HUES6 (cell line): ENCODE results near the gene ARL15.
"Not testable (repeated sequence)": the region's sequence is repeated elsewhere in the genome, so short reads cannot be mapped to it uniquely, and the experiment has no call there.

Experiments
- H3K27ac ChIP-seq: 2 replicates; pipeline ENCODE4 v1.7.0; 2013; ENCODE audit warnings: low read depth, mild to moderate bottlenecking, low read length, inconsistent platforms
- H3K27me3 ChIP-seq: 2 replicates; pipeline ENCODE4 v1.6.1; 2013; ENCODE audit warnings: low read length; ENCODE audit not compliant: control insufficient read depth, insufficient read depth
- H3K36me3 ChIP-seq: 2 replicates; pipeline ENCODE4 v1.6.1; 2013; ENCODE audit warnings: low read length; ENCODE audit not compliant: control insufficient read depth, insufficient read depth
- H3K4me1 ChIP-seq: 2 replicates; pipeline ENCODE4 v1.6.1; 2013; ENCODE audit warnings: low read length; ENCODE audit not compliant: control insufficient read depth, insufficient read depth
- H3K4me3 ChIP-seq: 2 replicates; pipeline ENCODE4 v1.5.1; 2013; ENCODE audit warnings: low read depth, low read length
- H3K9ac ChIP-seq: one replicate; pipeline ENCODE4 v1.6.1; 2013; ENCODE audit warnings: mild to moderate bottlenecking, low read length
- H3K9me3 ChIP-seq: 2 replicates; pipeline ENCODE4 v1.6.1; 2013; ENCODE audit warnings: low read depth, low read length; ENCODE audit not compliant: control insufficient read depth, insufficient read depth

ARL15 gene

DNA sequence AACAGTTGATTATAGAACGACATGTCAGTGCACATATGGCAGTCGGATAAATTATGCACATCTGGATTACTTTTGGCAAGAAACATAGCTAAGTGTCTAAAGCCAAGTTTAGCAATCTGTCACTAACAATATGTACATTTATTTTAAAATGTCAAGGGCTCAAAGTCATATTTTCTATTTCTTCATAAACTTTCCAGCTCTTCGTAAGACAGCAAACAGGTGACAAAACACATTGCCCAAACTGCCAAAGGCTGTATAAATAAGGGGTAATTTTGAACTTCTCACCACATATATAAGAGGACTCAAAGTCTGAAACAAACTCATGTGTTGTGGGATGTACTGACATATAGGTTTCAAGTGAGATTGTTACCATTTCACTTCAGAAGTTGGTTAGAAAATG lies 237.2 kb downstream of the ARL15 start:
- Histone ChIP-seq H3K9ac (no peak overlapping the region), H3K27me3 (no peaks in the 10 kb centered on the region), H3K9me3 (0 out of 2 replicates have a peak, but pooled peaks cover 4% of the 10 kb centered on the region), H3K27ac (no peak overlapping the region), H3K4me1 (peaks cover 4% of the 10 kb centered on the region; the same call in 1 of the 2 replicates), H3K4me3 (no peak overlapping the region), H3K36me3 (no peaks in the 10 kb centered on the region)

DNA sequence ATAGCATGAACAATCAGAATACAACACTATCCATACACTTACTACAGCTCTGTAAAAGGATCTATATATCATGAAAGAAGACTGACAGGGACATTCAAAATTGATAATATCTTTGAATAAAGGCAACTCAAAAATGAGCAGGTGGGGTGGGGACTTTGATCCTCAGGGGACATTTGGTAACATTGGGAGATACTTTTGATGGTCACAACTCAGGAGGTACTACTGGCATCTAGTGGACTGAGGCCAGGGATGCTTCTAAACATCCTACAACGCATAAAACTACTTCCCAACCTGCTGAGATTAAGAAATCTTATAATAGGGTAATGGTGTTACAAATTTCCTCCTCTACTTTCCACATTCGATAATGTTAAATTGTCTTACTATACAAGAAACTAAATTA lies 243.9 kb downstream of the ARL15 start:
- 0 out of 2 replicates have a peak, but pooled peaks cover 4% of the 10 kb centered on the region for H3K9me3 ChIP-seq
- H3K4me1 ChIP-seq, result peaks cover 23% of the 10 kb centered on the region; the same call in 1 of the 2 replicates
- H3K36me3 ChIP-seq, result no peaks in the 10 kb centered on the region

DNA sequence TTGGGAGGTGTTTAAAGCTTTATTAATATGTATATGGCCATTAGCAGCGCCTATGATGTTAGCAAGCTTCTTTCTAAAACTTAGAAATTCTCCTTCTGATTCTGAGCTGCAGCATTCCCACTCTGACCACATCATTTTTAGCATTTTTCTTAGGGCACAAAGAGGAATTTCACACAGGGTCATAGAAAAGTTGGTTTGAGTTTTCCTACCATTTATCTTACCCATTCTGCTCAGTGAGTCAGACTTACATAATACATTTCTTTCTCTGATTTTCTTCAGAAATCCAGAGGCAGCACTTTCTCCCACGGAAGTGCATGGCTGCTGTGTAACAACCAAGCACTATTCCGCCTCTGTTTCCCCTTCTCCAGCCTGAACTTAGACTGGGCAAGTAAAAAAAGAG lies 246.6 kb downstream of the ARL15 start:
- H3K27ac ChIP-seq, result no peak overlapping the region
- no peak overlapping the region for H3K9ac ChIP-seq
- no peaks in the 10 kb centered on the region for H3K27me3 ChIP-seq
- no peak overlapping the region for H3K4me3 ChIP-seq
- peaks cover 23% of the 10 kb centered on the region; the same call in 1 of the 2 replicates for H3K4me1 ChIP-seq
- H3K36me3 ChIP-seq, result no peaks in the 10 kb centered on the region
- no peaks in the 10 kb centered on the region for H3K9me3 ChIP-seq

More for the DNA sequence above, 243.9 kb downstream of the ARL15 start:
- Histone ChIP-seq H3K4me3 (no peak overlapping the region), H3K9ac (no peak overlapping the region), H3K27ac (no peak overlapping the region), H3K27me3 (no peaks in the 10 kb centered on the region)

DNA sequence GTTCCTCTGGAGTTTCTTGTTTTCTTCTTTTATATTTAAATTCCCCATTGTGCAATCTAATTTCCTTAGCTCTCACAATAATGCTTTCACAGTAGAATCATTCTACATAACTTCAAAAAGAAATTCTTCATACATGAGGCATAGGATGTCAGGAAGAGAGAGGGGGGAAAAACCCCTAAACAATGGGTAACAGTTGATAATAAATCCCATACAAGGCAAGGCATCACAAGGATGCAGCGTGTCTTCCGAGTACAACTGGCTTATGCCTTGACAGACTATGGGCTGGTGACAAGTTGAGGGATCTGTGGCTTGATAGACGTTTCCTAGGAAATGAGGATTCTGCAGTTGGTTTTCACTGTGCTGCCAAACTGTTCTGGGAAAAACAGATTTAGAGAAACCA lies 247.4 kb downstream of the ARL15 start:
- H3K36me3 ChIP-seq, result no peaks in the 10 kb centered on the region
- H3K4me1 ChIP-seq, result peaks cover 23% of the 10 kb centered on the region; the same call in 1 of the 2 replicates
- no peak overlapping the region for H3K9ac ChIP-seq
- H3K27me3 ChIP-seq, result no peaks in the 10 kb centered on the region
- H3K9me3 ChIP-seq, result no peaks in the 10 kb centered on the region
- no peak overlapping the region for H3K27ac ChIP-seq
- no peak overlapping the region for H3K4me3 ChIP-seq

DNA sequence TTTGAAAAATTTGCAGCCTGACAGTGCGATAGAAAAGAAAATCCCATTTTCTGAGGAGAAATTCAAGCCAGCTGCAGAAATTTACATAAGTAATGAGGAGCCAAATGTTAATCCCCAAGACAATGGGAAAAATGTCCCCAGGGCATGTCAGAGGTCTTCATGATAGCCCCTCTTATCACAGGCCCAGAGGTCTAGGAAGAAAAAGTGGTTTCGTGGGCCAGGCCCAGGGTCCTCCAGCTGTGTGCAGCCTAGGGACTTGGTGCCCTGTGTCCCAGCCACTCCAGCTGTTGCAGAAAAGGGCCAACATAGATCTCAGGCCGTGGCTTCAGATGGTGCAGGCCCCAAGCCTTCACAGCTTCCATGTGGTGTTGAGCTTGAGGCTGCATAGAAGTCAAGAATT lies 249.5 kb downstream of the ARL15 start:
- H3K9ac ChIP-seq, H3K27ac ChIP-seq, H3K27me3 ChIP-seq, H3K36me3 ChIP-seq, H3K9me3 ChIP-seq, H3K4me3 ChIP-seq: not testable (repeated sequence)
- H3K4me1 ChIP-seq, result peaks cover 19% of the 10 kb centered on the region; the same call in 1 of the 2 replicates

DNA sequence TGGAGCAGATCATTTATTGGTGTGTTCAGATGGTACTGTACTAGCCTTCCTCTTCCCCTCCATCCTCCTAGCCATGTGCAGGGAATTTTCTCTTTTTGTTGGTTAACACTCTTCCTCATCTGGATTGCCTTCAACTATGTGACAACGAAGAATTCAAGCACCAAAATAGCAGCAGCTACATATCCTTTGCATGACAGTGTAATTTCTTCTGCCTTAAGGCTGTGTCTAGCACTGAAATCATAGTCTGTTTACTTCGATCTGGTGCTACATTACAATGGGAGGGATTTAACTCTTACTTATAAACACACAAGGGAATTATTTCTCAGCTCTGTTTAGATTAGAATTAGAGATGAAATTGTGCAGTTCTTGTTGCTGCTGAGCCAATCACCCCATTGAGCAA lies 260.4 kb downstream of the ARL15 start:
- Histone ChIP-seq H3K27ac (no peak overlapping the region), H3K27me3 (no peaks in the 10 kb centered on the region), H3K9ac (no peak overlapping the region), H3K36me3 (no peaks in the 10 kb centered on the region), H3K9me3 (no peaks in the 10 kb centered on the region), H3K4me3 (no peak overlapping the region), H3K4me1 (peaks cover 11% of the 10 kb centered on the region; the same call in 1 of the 2 replicates)

DNA sequence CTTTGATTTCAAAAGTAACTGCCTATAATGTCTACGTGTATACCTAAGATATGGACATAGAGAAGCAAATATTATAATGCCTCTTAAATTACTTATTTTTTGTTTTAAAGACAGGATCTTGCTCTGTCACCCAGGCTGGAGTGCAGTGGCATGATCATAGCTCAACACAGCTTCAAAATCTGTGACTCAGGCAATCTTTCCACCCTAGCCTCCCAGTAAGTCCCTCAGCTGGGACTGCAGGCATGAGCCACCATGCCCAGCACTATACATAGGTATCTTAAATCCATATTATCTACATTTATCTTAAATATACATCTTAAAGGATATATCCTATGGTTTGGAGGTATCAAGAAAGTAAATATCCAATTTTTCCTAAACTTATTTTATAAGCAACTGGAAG lies 261.2 kb downstream of the ARL15 start:
- H3K9ac ChIP-seq, result no peak overlapping the region
- no peaks in the 10 kb centered on the region for H3K36me3 ChIP-seq
- peaks cover 12% of the 10 kb centered on the region; the same call in 1 of the 2 replicates for H3K4me1 ChIP-seq
- no peak overlapping the region for H3K27ac ChIP-seq
- H3K4me3 ChIP-seq, result no peak overlapping the region
- H3K9me3 ChIP-seq, result no peaks in the 10 kb centered on the region
- H3K27me3 ChIP-seq, result no peaks in the 10 kb centered on the region

DNA sequence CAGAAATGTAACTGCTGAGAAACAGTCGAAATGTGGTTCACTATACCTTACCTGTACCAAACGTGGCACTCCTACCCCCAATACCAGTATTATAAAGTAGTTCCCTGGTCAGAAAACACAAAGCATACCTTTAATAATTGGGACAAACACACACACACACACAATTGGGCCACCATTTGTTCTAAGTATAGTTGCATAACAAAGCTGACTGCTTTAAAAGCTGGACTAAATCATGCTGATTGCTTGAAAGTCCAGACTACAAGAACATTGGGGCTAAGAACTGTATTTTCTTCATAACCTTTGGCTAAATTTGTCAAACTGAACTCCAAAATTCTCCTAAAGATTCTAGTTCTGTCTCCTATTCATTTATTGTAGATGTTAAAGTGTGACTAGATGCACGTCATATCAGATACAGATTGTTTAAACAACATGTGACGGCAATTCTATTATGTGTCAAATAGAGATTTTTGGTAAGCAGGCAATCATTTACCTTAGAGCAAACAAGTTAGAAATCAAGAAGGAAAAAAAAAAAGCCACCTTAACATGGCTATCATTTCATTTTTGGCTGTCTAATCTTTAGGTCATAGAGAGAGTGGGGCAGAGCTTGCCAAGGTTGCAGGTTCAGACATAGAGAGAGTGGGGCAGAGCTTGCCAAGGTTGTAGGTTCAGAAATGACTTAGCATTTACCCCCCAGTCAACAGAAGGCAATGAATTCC lies 265.1 kb downstream of the ARL15 start:
- H3K9ac ChIP-seq, result no peak overlapping the region
- H3K4me1 ChIP-seq, result peaks cover 20% of the 10 kb centered on the region
- no peak overlapping the region for H3K4me3 ChIP-seq
- no peaks in the 10 kb centered on the region for H3K9me3 ChIP-seq
- H3K27ac ChIP-seq, result no peak overlapping the region
- H3K36me3 ChIP-seq, result no peaks in the 10 kb centered on the region
- H3K27me3 ChIP-seq, result no peaks in the 10 kb centered on the region

DNA sequence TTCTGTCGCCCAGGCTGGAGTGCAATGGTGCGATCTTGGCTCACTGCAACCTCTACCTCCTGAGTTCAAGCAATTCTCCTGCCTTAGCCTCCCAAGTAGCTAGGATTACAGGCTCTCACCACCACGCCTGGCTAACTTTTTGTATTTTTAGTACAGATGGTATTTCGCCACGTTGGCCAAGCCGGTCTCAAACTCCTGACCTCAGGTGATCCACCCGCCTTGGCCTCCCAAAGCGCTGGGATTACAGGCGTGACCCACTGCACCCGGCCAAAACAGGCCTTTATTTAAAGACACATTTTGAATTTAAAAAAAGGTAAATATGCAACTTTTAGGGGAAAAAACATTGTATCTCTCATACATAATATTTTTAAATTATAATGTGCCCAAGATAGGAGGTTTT lies 266.1 kb downstream of the ARL15 start:
- H3K27ac ChIP-seq, H3K9me3 ChIP-seq, H3K27me3 ChIP-seq, H3K4me3 ChIP-seq, H3K9ac ChIP-seq, H3K36me3 ChIP-seq: not testable (repeated sequence)
- H3K4me1 ChIP-seq, result peaks cover 16% of the 10 kb centered on the region

DNA sequence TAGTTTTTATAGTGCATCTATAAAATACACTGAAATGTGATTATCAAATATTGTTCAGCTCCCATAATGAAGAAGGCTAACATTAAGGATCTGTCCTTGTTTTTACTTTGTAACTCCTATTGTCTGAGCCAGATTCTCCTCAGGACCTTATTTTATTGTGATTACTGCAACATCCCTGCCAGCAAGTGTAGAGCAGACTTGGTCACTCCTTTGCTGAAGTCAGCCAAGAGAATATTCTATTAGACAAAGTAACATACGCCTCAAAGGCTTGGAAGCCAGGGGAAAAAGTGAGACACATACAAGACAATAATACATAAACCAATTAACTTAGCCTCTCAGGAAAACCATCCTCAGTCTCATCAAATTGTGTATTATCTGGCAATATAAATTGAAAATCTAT lies 269.6 kb downstream of the ARL15 start:
- Histone ChIP-seq H3K9ac (no peak overlapping the region), H3K4me3 (no peak overlapping the region), H3K36me3 (no peaks in the 10 kb centered on the region), H3K9me3 (no peaks in the 10 kb centered on the region), H3K27me3 (no peaks in the 10 kb centered on the region), H3K27ac (no peak overlapping the region), H3K4me1 (peaks cover 16% of the 10 kb centered on the region)

DNA sequence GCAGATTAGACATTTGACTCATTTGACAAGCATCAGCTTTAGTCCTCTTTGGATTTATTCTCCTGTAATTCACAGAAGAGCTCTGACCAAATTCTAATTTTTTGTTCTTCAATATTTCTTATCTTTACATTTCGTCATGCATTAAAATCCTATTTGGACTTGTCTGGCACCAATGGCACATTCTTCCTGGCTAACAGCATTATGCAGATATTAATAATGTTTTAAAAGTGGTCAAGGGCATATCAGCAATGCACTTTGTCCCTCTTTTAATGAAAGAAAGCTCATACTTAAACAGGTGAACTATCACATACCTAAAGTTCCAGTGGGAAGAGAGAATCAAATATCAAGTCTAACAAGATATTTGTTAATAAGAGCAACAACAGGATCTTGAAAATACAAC lies 270.4 kb downstream of the ARL15 start:
- no peaks in the 10 kb centered on the region for H3K36me3 ChIP-seq
- H3K27me3 ChIP-seq, result no peaks in the 10 kb centered on the region
- H3K4me3 ChIP-seq, result no peak overlapping the region
- H3K9ac ChIP-seq, result no peak overlapping the region
- H3K27ac ChIP-seq, result no peak overlapping the region
- peaks cover 9% of the 10 kb centered on the region for H3K4me1 ChIP-seq
- no peaks in the 10 kb centered on the region for H3K9me3 ChIP-seq
